B cell (primary cell): ENCODE data around the gene MTSS2. TPM values are rescaled to one million over a fixed set of nuclear protein-coding genes. Genes with fewer than 3 reads are reported as not detected.

ENCODE experiments used
- ATAC-seq: fragments of 200-7000 bp; cut with Tn5 transposase; one replicate; pipeline ENCODE4 v1.10.0; 2021; ENCODE audit warnings: low read depth, mild to moderate bottlenecking, moderate number of reproducible peaks, moderate library complexity
- CTCF ChIA-PET: fragments of 350-600 bp; sonication (Branson Sonifier 250); formaldehyde crosslinking; loops from one replicate; lab custom pipeline; 2021; ENCODE audit warnings: antibody characterized with exemption, inconsistent platforms; lab: Charles Lee
- POLR2A ChIA-PET: fragments of 350-600 bp; sonication (Branson Sonifier 250); formaldehyde crosslinking; loops from one replicate; lab custom pipeline; 2021; ENCODE audit warnings: antibody characterized with exemption; lab: Charles Lee
- DNase-seq: peaks from one replicate; pipeline ENCODE4 v3.0.0; 2013
- H2AFZ ChIP-seq: 2 replicates; pipeline ENCODE4 v1.6.1; 2012; ENCODE audit warnings: mild to moderate bottlenecking, low read depth, low read length; ENCODE audit not compliant: insufficient read depth, poor library complexity, severe bottlenecking
- H3K27ac ChIP-seq, 2 donors: 1 replicate in 1 of 2; 2 replicates in 1 of 2; pipeline ENCODE4 v1.5.1; 2012 to 2013; ENCODE audit warnings: low read length in 2 of 2, mild to moderate bottlenecking in 2 of 2, moderate library complexity in 1 of 2
- H3K27me3 ChIP-seq, 4 experiments: fragments of 200-600 bp in 1 of 4; sonication (generic) in 1 of 4; replicated peaks in 1 of 4; 1 replicate in 2 of 4; 2 replicates in 2 of 4; pipeline versions ENCODE4 v1.6.1 to v1.7.0; 2013 to 2016; ENCODE audit warnings: low read length in 3 of 4, mild to moderate bottlenecking in 2 of 4, mixed read lengths in 1 of 4, moderate library complexity in 1 of 4; ENCODE audit not compliant: insufficient read depth in 4 of 4, control insufficient read depth in 3 of 4; ENCODE audit errors: control extremely low read depth in 1 of 4
- H3K36me3 ChIP-seq, 2 experiments: replicated peaks in 1 of 2; 1 replicate in 1 of 2; 2 replicates in 1 of 2; pipeline versions ENCODE4 v1.6.1 to v1.7.1; 2013; ENCODE audit warnings: low read length in 1 of 2; ENCODE audit not compliant: insufficient read depth in 2 of 2, control insufficient read depth in 1 of 2; ENCODE audit errors: control extremely low read depth in 1 of 2, extremely low read depth in 1 of 2
- H3K4me1 ChIP-seq, 2 donors: fragments of 200-600 bp in 1 of 2; sonication (generic) in 1 of 2; 1 replicate in 1 of 2; 2 replicates in 1 of 2; pipeline versions ENCODE4 v1.5.1 to v1.6.1; 2013 to 2017; ENCODE audit warnings: low read length in 2 of 2; ENCODE audit not compliant: control insufficient read depth in 2 of 2, insufficient read depth in 2 of 2
- H3K4me2 ChIP-seq: replicated peaks from 2 replicates; pipeline ENCODE3; 2012; ENCODE audit warnings: mild to moderate bottlenecking, low read depth, low read length; ENCODE audit not compliant: poor library complexity, severe bottlenecking
- H3K4me3 ChIP-seq, 5 experiments: fragments of 200-600 bp in 1 of 5; sonication (generic) in 1 of 5; 1 replicate in 3 of 5; 2 replicates in 2 of 5; pipeline versions ENCODE4 v1.5.1 to v1.7.0; 2011 to 2016; ENCODE audit warnings: low read length in 4 of 5, mild to moderate bottlenecking in 4 of 5, low read depth in 2 of 5, control low read depth in 1 of 5, moderate library complexity in 1 of 5; ENCODE audit not compliant: insufficient read depth in 1 of 5; ENCODE audit errors: control extremely low read depth in 1 of 5, extremely low read depth in 1 of 5
- H3K79me2 ChIP-seq: fragments of 200-600 bp; sonication (generic); one replicate; pipeline ENCODE4 v1.6.0; 2016; ENCODE audit warnings: low read length; ENCODE audit not compliant: control insufficient read depth, insufficient read depth
- H3K9ac ChIP-seq: fragments of 200-600 bp; sonication (generic); 2 replicates; pipeline ENCODE4 v1.6.1; 2017; ENCODE audit warnings: mild to moderate bottlenecking, low read length, moderate library complexity
- H3K9me3 ChIP-seq, 3 donors: one replicate each; pipeline versions ENCODE4 v1.6.1 to v1.7.1; 2013; ENCODE audit warnings: low read length in 2 of 3; ENCODE audit not compliant: control insufficient read depth in 2 of 3, insufficient read depth in 1 of 3; ENCODE audit errors: control extremely low read depth in 1 of 3
- H4K20me1 ChIP-seq: 2 replicates; pipeline ENCODE4 v1.6.0; 2012; ENCODE audit warnings: mild to moderate bottlenecking, low read length; ENCODE audit not compliant: insufficient read depth, control insufficient read depth, poor library complexity, severe bottlenecking
- H3K27ac Mint-ChIP-seq: one replicate; pipeline ENCODE4 v1.8.0; 2021; ENCODE audit warnings: mixed read lengths
- H3K27me3 Mint-ChIP-seq: one replicate; pipeline ENCODE4 v1.8.0; 2021; ENCODE audit warnings: mixed read lengths
- H3K4me1 Mint-ChIP-seq: one replicate; pipeline ENCODE4 v1.8.0; 2021; ENCODE audit warnings: mixed read lengths
- H3K4me3 Mint-ChIP-seq: one replicate; pipeline ENCODE4 v1.8.0; 2021; ENCODE audit warnings: mixed read lengths
- H3K9me3 Mint-ChIP-seq: one replicate; pipeline ENCODE4 v1.8.0; 2022; ENCODE audit warnings: mixed read lengths; ENCODE audit not compliant: insufficient read depth
- CTCF ChIP-seq: fragments of 200-600 bp; IDR thresholded peaks from one replicate; pipeline ENCODE4 v1.8.0; 2022; ENCODE audit warnings: antibody characterized with exemption, mild to moderate bottlenecking
- EZH2 ChIP-seq: IDR thresholded peaks from 2 replicates; pipeline ENCODE4 v1.6.1; 2012; ENCODE audit warnings: borderline replicate concordance, low read depth, mild to moderate bottlenecking, moderate library complexity, low read length; ENCODE audit not compliant: insufficient read depth, poor library complexity, severe bottlenecking
- WGBS: methylation state at CpG from one replicate; pipeline ENCODE4 v1.1.5; 2013; ENCODE audit warnings: missing lambda C conversion rate; ENCODE audit not compliant: insufficient coverage; 5-methylcytosine and 5-hydroxymethylcytosine counted together
- intact Hi-C: fragments of 100-400 bp; cut with micrococcal nuclease; formaldehyde crosslinking; loops from one replicate; pipeline ENCODE4 v1.10.0; 2022
- polyA plus RNA-seq: library from polyadenylated mRNA; depleted of rRNA; stranded (reverse); fragments of >200 nt; gene quantifications from 2 replicates; pipeline ENCODE4 v1.2.3, GENCODE V29; 2012
- total RNA-seq, 2 donors: library from RNA; stranded (reverse); fragments of 120-200 nt in 1 of 2; gene quantifications; 1 replicate in 1 of 2; 2 replicates in 1 of 2; pipeline versions ENCODE4 v1.2.3 to v1.2.4, GENCODE V29; 2013 to 2022

The MTSS2 gene
- total and polyA plus RNA-seq, 2 donors (not counting 1 experiment from before 2014, with no cell fraction given): 1.6 to 2.6 TPM

DNA sequence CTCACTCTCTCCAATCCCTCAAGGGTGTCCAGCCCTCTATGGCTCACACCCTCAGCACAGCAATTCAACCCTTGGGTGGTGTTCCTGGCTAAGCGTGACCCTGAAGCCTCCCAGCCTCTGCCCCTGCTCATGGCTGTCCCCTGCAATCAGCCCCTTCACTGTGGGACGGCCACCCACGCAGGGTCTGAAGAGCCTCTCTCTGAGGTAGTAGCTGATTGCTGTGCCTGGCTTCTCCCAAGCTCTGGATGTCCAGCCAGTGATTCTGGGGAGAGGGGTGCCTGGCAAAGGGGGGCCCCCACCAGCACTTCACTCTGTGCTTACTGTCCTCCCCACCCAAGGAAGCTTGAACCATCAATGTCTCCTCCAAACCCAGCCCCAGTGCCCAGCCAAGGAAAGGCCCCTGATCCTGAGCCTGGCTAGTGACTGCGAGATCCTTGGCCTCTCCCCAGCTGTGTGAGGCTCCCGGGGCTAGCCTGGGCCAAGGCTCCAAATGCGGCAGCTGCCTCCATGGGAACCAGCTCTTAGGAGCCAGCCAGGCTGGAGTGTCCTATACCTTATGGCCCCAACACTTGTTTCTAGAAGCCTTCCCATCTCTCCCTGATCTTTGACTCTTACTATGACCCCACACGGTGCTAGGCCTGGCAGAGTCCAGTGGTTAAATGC is 9.9 kb downstream of the MTSS2 start:
- CTCF ChIA-PET: interaction anchor here (0.6 kb wide), 1 partner anchor 314 kb away, joined by 3 read pairs; no protein-coding TSS in a partner anchor
- no peaks in the 10 kb centered on the region for H3K9me3 Mint-ChIP-seq
- POLR2A ChIA-PET: no interaction called here

More for the DNA sequence above, 9.9 kb downstream of the MTSS2 start:
- Histone ChIP-seq H4K20me1 (no peaks in the 10 kb centered on the region), H3K4me1 (no peaks in the 10 kb centered on the region), H3K79me2 (no peaks in the 10 kb centered on the region), H3K36me3 (no peaks in the 10 kb centered on the region), H3K9me3 (no peaks in the 10 kb centered on the region), H3K27ac (no peak overlapping the region), H3K27me3 (no peaks in the 10 kb centered on the region), H3K4me2 (no peak overlapping the region), H2AFZ (no peak overlapping the region), H3K4me3 (no peak overlapping the region), H3K9ac (no peak overlapping the region)
- no peak for ATAC-seq
- Mint-ChIP-seq H3K27ac (no peak overlapping the region), H3K4me1 (no peaks in the 10 kb centered on the region), H3K27me3 (no peaks in the 10 kb centered on the region), H3K4me3 (no peak overlapping the region)
- DNase-seq: no peak
- intact Hi-C loops: no loop called here
- 87% methylated on average over 6 of the region's 7 CpGs for WGBS
- no peak for TF ChIP-seq CTCF
- no peak for TF ChIP-seq EZH2
